Ammon's horn (tissue), 1 donor: ENCODE measurements around the gene PHPT1.
A peak's percentile ranks its signal among the peaks of the same experiment; 100 is the strongest.

Experiments used
- DNase-seq: peaks from one replicate; pipeline ENCODE4 v3.0.0-alpha.2; 2016; ENCODE audit warnings: low spot score

Gene PHPT1

GRCh38 chr9:136886610-136887597 lies 37.7 kb downstream of the PHPT1 start:
- peak; percentile 6 for DNase-seq

GRCh38 chr9:136888454-136888853 lies 39.2 kb downstream of the PHPT1 start:
- DNase-seq = no peak

- no peak for DNase-seq
These were observed 40.6 kb downstream of the PHPT1 start for GRCh38 chr9:136889858-136890257.

- no peak for DNase-seq
These were observed 41.5 kb downstream of the PHPT1 start for GRCh38 chr9:136890661-136891060.

GRCh38 chr9:136896027-136896426 lies 46.8 kb downstream of the PHPT1 start:
- DNase-seq = no peak

GRCh38 chr9:136898483-136899100 lies 49.4 kb downstream of the PHPT1 start:
- no peak for DNase-seq

- no peak for DNase-seq
These were observed 50.0 kb downstream of the PHPT1 start for GRCh38 chr9:136899196-136899595.

- DNase-seq = no peak
These were observed 51.3 kb downstream of the PHPT1 start for GRCh38 chr9:136900556-136900955.
